Memory B cell (primary cell): ENCODE results near the gene RINL.
"Not testable (repeated sequence)": the region's sequence is repeated elsewhere in the genome, so short reads cannot be mapped to it uniquely, and the experiment has no call there.

Source experiments
- ATAC-seq: fragments of 150-1000 bp; cut with Tn5 transposase; 2 replicates; pipeline ENCODE4 v1.10.0; 2021; ENCODE audit warnings: low read depth, mild to moderate bottlenecking, moderate library complexity
- DNase-seq, 2 donors: peaks; one replicate each; pipeline ENCODE4 v3.0.0; 2022; ENCODE audit warnings: low spot score in 2 of 2
- H3K27ac Mint-ChIP-seq: one replicate; pipeline ENCODE4 v1.8.0; 2022; ENCODE audit warnings: mild to moderate bottlenecking, moderate library complexity, mixed read lengths
- H3K27me3 Mint-ChIP-seq: one replicate; pipeline ENCODE4 v1.8.0; 2022; ENCODE audit warnings: mixed read lengths
- H3K36me3 Mint-ChIP-seq: one replicate; pipeline ENCODE4 v1.8.0; 2022; ENCODE audit warnings: mild to moderate bottlenecking, mixed read lengths
- H3K4me1 Mint-ChIP-seq: one replicate; pipeline ENCODE4 v1.8.0; 2022; ENCODE audit warnings: mixed read lengths
- H3K4me3 Mint-ChIP-seq: one replicate; pipeline ENCODE4 v1.8.0; 2022; ENCODE audit warnings: mild to moderate bottlenecking, moderate library complexity, mixed read lengths
- H3K9me3 Mint-ChIP-seq: one replicate; pipeline ENCODE4 v1.8.0; 2022; ENCODE audit warnings: mixed read lengths

The RINL gene

GRCh38 chr19:38898788-38899446 lies 20.8 kb upstream of the RINL start:
- no peak for DNase-seq
- Mint-ChIP-seq H3K27ac (peak overlapping the region; percentile 96), H3K9me3 (peaks cover 2% of the 10 kb centered on the region), H3K4me3 (peak overlapping the region; percentile 96), H3K36me3 (peaks cover 8% of the 10 kb centered on the region), H3K4me1 (peaks cover 30% of the 10 kb centered on the region), H3K27me3 (no peaks in the 10 kb centered on the region)
- no peak for ATAC-seq

GRCh38 chr19:38894968-38895367 lies 16.9 kb upstream of the RINL start:
- DNase-seq (no peak), ATAC-seq (no peak)
- H3K27me3 Mint-ChIP-seq = no peaks in the 10 kb centered on the region
- H3K4me3 Mint-ChIP-seq = no peak overlapping the region
- peaks cover 21% of the 10 kb centered on the region for H3K4me1 Mint-ChIP-seq
- H3K36me3 Mint-ChIP-seq = peaks cover 9% of the 10 kb centered on the region
- peak overlapping the region; percentile 77 for H3K27ac Mint-ChIP-seq
- no peaks in the 10 kb centered on the region for H3K9me3 Mint-ChIP-seq

- Mint-ChIP-seq H3K36me3 (peaks cover 12% of the 10 kb centered on the region), H3K27me3 (no peaks in the 10 kb centered on the region), H3K4me1 (peaks cover 14% of the 10 kb centered on the region), H3K9me3 (no peaks in the 10 kb centered on the region), H3K4me3 (no peak overlapping the region), H3K27ac (no peak overlapping the region)
- ATAC-seq (no peak), DNase-seq (no peak)
These were observed 15.3 kb upstream of the RINL start for GRCh38 chr19:38893341-38893771.

- Mint-ChIP-seq H3K9me3 (no peaks in the 10 kb centered on the region), H3K4me1 (peaks cover 11% of the 10 kb centered on the region), H3K27me3 (no peaks in the 10 kb centered on the region), H3K4me3 (no peak overlapping the region), H3K27ac (no peak overlapping the region), H3K36me3 (peaks cover 12% of the 10 kb centered on the region)
- no peak for ATAC-seq
- DNase-seq = no peak
These were observed 14.8 kb upstream of the RINL start for GRCh38 chr19:38892841-38893240.

- Mint-ChIP-seq H3K27ac (no peak overlapping the region), H3K27me3 (no peaks in the 10 kb centered on the region), H3K9me3 (no peaks in the 10 kb centered on the region), H3K4me3 (no peak overlapping the region), H3K4me1 (peaks cover 5% of the 10 kb centered on the region), H3K36me3 (peaks cover 12% of the 10 kb centered on the region)
- DNase-seq = no peak
- no peak for ATAC-seq
These were observed 13.7 kb upstream of the RINL start for GRCh38 chr19:38891771-38892170.

GRCh38 chr19:38890686-38891085 lies 12.6 kb upstream of the RINL start:
- Mint-ChIP-seq H3K4me1 (peaks cover 3% of the 10 kb centered on the region), H3K4me3 (no peak overlapping the region), H3K9me3 (no peaks in the 10 kb centered on the region), H3K27ac (no peak overlapping the region), H3K27me3 (no peaks in the 10 kb centered on the region), H3K36me3 (peaks cover 10% of the 10 kb centered on the region)
- ATAC-seq (no peak), DNase-seq (no peak)

GRCh38 chr19:38889803-38890202 lies 11.7 kb upstream of the RINL start:
- H3K4me3 Mint-ChIP-seq = no peak overlapping the region
- no peaks in the 10 kb centered on the region for H3K9me3 Mint-ChIP-seq
- no peak for DNase-seq
- H3K36me3 Mint-ChIP-seq = peaks cover 12% of the 10 kb centered on the region
- no peak for ATAC-seq
- no peak overlapping the region for H3K27ac Mint-ChIP-seq
- peaks cover 3% of the 10 kb centered on the region for H3K4me1 Mint-ChIP-seq
- no peaks in the 10 kb centered on the region for H3K27me3 Mint-ChIP-seq

- peaks cover 9% of the 10 kb centered on the region for H3K36me3 Mint-ChIP-seq
- ATAC-seq (no peak), DNase-seq (no peak)
- no peak overlapping the region for H3K27ac Mint-ChIP-seq
- H3K4me3 Mint-ChIP-seq = no peak overlapping the region
- H3K27me3 Mint-ChIP-seq = no peaks in the 10 kb centered on the region
- no peaks in the 10 kb centered on the region for H3K9me3 Mint-ChIP-seq
- no peaks in the 10 kb centered on the region for H3K4me1 Mint-ChIP-seq
These were observed 10.8 kb upstream of the RINL start for GRCh38 chr19:38888876-38889275.

GRCh38 chr19:38884691-38885090 lies 6.6 kb upstream of the RINL start:
- not testable (repeated sequence) for H3K4me1 Mint-ChIP-seq, DNase-seq, ATAC-seq, H3K4me3 Mint-ChIP-seq, H3K9me3 Mint-ChIP-seq, H3K27me3 Mint-ChIP-seq, H3K36me3 Mint-ChIP-seq, H3K27ac Mint-ChIP-seq

- ATAC-seq = no peak
- H3K27ac Mint-ChIP-seq = peak overlapping the region; percentile 31
- no peak for DNase-seq
- H3K27me3 Mint-ChIP-seq = no peaks in the 10 kb centered on the region
- no peak overlapping the region for H3K4me3 Mint-ChIP-seq
- H3K36me3 Mint-ChIP-seq = peaks cover 6% of the 10 kb centered on the region
- H3K9me3 Mint-ChIP-seq = no peaks in the 10 kb centered on the region
- peaks cover 16% of the 10 kb centered on the region for H3K4me1 Mint-ChIP-seq
These were observed 5.2 kb upstream of the RINL start for GRCh38 chr19:38883286-38883685.

GRCh38 chr19:38880882-38881609 lies 3.0 kb upstream of the RINL start:
- peaks cover 6% of the 10 kb centered on the region for H3K36me3 Mint-ChIP-seq
- ATAC-seq (no peak), DNase-seq (no peak)
- no peak overlapping the region for H3K4me3 Mint-ChIP-seq
- peaks cover 32% of the 10 kb centered on the region for H3K4me1 Mint-ChIP-seq
- no peaks in the 10 kb centered on the region for H3K9me3 Mint-ChIP-seq
- H3K27me3 Mint-ChIP-seq = no peaks in the 10 kb centered on the region
- peak overlapping the region; percentile 82 for H3K27ac Mint-ChIP-seq

- peaks cover 6% of the 10 kb centered on the region for H3K36me3 Mint-ChIP-seq
- ATAC-seq (no peak), DNase-seq (no peak)
- H3K4me3 Mint-ChIP-seq = no peak overlapping the region
- peak overlapping the region; percentile 82 for H3K27ac Mint-ChIP-seq
- no peaks in the 10 kb centered on the region for H3K9me3 Mint-ChIP-seq
- H3K4me1 Mint-ChIP-seq = peaks cover 33% of the 10 kb centered on the region
- H3K27me3 Mint-ChIP-seq = no peaks in the 10 kb centered on the region
These were observed 2.2 kb upstream of the RINL start for GRCh38 chr19:38880076-38880881.

- Mint-ChIP-seq H3K4me1 (peaks cover 33% of the 10 kb centered on the region), H3K4me3 (no peak overlapping the region), H3K27me3 (no peaks in the 10 kb centered on the region), H3K27ac (no peak overlapping the region), H3K9me3 (no peaks in the 10 kb centered on the region), H3K36me3 (peaks cover 4% of the 10 kb centered on the region)
- DNase-seq (no peak), ATAC-seq (no peak)
These were observed 1.3 kb upstream of the RINL start for GRCh38 chr19:38879400-38879751.
